Uterus (tissue), 2 donors: Measurements from ENCODE around the gene FBXW7.

Experiments used
- CTCF ChIP-seq, 4 experiments: fragments of 200-600 bp in 2 of 4; fragments of 450-650 bp in 2 of 4; sonication (generic) in 2 of 4; IDR thresholded peaks; one replicate each; pipeline ENCODE4 v1.5.1; 2016 to 2019; ENCODE audit warnings: antibody characterized with exemption in 4 of 4, mild to moderate bottlenecking in 2 of 4, moderate library complexity in 1 of 4
- POLR2A ChIP-seq, 2 donors: fragments of 450-650 bp; IDR thresholded peaks; one replicate each; pipeline ENCODE4 v1.6.1; 2016; ENCODE audit warnings: antibody characterized with exemption in 2 of 2, mild to moderate bottlenecking in 1 of 2, moderate library complexity in 1 of 2

- no peak for TF ChIP-seq POLR2A (IDR thresholded peaks at IDR 0.05)
- TF ChIP-seq CTCF (IDR thresholded peaks at IDR 0.05) = no peak
Observed at GRCh38 chr4:152306541-152306940, 229.4 kb downstream of the FBXW7 start.
